GM19351 (cell line): Measurements from ENCODE around the gene AMZ2.

Source experiments
- ATAC-seq: cut with Tn5 transposase; IDR thresholded peaks from one replicate; pipeline ENCODE4 v1.9.1; 2021; ENCODE audit warnings: mild to moderate bottlenecking, moderate library complexity; ENCODE audit not compliant: unreplicated experiment

Gene AMZ2

DNA sequence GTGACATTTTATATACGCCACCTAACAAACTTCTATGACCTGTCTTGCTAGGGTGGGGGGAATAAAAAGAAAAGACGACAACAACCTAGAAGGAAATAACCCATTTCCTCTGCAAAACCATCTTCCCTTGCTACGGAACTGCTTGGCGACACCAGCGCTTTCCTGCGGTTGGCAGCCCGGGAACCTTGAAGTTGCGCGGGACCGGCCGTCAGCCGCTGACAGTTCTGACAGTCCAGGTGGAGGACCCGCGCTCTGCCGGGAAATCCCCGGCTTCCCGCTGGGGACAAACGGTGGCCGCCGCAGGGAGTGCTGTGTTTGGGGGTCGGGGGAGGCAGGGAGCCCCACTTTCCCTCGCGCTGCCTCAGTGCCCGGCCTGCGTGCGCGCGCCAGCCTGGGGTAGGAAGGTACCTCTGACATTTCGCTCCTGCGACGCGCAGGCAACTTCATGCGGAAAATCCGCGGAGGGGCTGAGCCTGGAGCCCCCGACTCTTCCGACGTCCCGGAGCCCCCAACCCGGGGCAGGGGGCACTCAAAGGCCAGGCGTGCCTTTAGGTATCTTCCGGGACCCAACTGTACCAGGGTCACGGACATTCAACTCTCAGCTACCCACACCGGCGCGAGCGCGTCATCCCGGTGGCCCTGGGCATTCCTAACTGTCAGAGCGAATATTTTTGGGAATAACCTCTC, 42.6 kb downstream of the AMZ2 start:
- ATAC-seq: no peak

DNA sequence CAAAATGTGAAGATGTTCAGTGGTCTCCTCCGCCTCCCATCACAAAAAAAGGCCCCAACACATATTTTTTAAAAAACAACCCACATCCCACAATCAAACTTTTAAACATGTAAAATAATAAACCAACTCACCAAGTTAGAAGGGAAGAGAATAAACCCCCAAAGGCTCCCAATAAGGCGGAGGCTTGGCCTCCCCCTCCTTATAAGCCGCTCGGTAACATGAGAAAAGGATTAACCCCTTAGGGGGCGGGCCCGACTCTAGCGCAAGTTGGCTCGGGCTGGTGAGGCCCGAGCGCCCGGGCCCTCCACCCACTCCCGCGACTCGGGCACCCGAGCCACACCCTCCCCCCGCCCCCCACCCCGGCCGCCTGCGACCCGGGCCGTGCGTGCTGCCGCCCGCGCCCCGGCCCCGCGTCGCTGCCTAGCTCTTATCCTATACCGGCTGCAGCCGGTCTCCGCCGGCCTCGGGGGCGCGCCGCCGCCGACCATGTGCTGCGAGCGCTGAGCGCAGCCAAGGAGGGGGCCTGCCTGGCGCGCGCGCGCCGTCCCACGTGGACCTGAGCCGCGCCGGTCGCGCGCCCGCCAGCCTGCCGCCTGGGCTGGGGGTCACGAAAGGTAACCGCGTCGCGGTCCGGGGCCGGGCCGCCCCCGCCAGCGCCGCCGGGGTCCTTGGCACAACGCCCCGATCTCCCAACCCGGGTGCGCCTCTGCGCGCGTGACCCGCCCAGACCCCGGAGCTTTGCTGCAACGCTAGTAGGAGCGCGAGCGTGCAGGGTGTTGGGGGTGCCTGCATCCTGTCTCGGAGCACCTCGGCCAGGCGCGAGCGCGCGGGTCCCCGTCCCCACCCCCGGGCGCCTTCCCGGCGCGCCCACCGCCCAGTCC, 43.4 kb downstream of the AMZ2 start, which contains the start of the genes ARSG and SLC16A6:
TSS of gene ARSG (plus strand) at position 541 of the 881 bp plus-strand sequence. CDS start 15,999 bp downstream, outside the sequence.
TSS of gene SLC16A6 (minus strand) at position 173 of the 881 bp plus-strand sequence. CDS start 12,807 bp downstream, outside the sequence.
- ATAC-seq: peak; percentile 46

GRCh38 chr17:68291836-68292688, 44.2 kb downstream of the AMZ2 start:
- peak; percentile 57 for ATAC-seq

DNA sequence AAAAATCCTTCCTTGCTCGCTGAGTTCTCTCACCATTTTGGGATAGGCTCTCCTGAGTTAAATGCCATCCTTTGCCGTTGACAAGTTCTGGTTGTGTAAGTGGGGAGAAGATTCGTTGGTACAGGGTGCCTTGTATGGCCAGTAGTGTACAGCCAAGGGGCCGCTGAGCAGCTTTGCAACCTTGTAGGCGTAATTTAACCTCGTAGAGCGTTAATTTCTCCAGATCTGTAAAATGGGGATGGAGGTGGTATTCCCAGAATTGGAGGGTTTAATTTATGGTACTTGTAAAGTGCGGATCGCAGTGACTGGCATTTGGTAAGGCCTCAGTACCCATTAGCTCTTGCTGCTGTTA, 44.8 kb downstream of the AMZ2 start:
- ATAC-seq: no peak

DNA sequence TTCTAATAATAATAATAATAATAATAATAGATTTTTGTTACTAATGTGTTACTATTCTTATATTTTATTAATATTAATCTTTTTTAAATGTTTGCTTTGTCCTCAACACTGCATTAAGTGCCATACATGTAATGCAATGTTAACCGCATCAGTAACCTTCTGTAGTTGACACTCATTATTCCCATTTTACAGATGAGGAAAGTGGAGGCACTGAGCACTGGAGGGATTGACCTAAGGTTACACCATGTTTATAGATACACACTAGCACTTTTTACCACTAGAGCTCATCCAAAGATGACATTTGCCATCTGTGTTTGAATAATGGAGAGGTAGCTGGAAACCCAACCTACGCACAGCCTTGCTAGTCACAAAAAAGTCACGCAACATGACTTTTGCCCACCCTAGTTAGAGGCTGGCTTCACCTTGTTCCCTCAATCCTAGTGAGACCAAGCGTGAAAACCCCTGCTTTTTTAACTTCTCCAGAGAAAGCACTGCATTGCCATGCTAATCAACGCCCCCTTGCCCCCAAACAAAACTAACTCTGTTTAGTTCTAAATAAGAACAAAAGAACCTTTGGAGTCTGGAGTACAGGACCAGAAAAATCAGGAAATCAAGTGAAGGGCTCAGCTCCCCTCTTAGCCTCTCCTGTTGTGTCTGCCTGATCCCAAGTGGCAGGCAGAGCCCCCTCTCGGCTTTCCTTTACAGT, 45.8 kb downstream of the AMZ2 start:
- ATAC-seq: no peak

GRCh38 chr17:68294196-68294555, 46.3 kb downstream of the AMZ2 start:
- no peak for ATAC-seq

DNA sequence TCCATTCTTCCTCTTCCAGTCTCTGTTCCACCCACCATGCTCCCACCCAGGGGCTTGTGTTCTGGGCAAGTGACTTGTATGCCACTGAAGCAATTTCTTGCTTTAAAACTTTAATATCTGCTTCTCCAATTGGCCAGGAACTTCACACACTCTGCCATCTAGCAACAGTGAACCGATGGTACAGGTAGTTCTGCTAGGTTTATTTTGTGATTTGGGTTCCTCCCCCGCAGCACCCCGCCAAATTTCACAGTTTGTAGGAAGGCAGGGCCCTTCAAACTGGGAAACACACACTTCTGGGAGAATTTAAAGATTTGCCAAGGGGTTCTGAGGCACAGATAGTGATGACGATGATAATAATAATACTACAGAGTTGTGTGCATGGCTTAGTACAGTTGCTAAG, 46.8 kb downstream of the AMZ2 start:
- no peak for ATAC-seq

GRCh38 chr17:68295086-68295485, 47.2 kb downstream of the AMZ2 start:
- no peak for ATAC-seq

GRCh38 chr17:68296217-68297191, 48.7 kb downstream of the AMZ2 start:
- no peak for ATAC-seq

DNA sequence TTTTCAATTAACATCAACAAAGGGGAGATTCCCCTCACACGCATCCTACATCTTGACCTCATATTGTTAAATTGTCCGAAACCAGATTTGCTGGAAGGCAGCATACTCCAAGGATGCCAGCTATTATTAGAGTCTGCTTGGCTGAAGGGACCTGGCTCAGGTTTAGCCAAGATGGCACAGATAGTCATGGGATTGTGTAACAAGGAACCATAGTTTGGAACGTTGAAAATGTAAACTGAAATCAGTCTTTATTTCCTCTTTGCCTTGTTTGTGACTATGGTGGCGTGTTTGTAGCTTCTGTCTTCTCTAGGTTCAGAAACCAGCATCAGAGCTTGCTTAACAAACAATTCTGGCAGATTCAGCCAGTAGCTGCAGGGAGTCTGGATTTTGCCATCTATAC, 49.4 kb downstream of the AMZ2 start:
- no peak for ATAC-seq

DNA sequence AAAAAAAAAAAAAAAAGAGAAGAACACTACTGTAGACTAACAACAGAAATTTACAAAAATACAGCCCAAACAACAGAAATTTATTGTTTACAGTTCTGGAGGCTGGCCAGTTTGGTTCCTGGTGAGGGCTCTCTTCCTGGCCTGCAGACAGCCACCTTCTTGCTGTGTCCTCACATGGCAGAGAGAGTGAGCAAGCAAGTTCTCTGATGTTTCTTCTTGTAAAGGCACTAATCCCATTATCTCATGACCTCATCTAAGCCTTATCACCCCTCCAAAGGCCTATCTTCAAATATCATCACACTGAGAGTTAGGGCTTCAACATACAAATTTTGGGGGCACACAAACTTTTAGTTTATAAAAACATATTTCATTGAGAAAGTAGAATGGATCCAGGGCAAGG, 50.8 kb downstream of the AMZ2 start:
- ATAC-seq: no peak

- ATAC-seq: no peak
Observed at GRCh38 chr17:68299817-68300216, 52.0 kb downstream of the AMZ2 start.

GRCh38 chr17:68301438-68301959, 53.7 kb downstream of the AMZ2 start:
- ATAC-seq: no peak

DNA sequence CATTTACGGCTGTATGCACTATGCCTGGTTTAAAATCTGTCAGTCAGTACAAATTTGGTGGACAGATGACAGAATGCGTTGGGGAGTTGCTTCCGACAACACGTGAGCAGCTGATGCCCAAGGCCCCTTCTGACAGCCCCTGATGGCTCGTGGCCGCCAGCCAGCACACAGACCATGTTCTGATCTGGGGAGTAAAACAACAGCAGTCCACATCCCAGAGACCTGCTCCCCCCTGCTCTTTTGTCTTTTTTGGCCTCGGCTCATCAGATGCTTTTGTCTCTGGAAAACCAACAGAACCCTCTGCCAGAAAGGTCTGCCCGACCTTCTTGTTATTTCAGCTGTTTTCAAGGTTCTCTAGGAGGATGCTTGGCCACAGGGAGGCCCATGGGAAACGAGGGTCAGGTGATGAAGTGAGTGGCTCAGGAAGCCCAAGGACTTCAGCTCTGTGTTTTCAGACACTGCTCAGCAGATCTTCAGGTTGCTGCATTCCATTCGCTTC, 54.3 kb downstream of the AMZ2 start:
- ATAC-seq: no peak

DNA sequence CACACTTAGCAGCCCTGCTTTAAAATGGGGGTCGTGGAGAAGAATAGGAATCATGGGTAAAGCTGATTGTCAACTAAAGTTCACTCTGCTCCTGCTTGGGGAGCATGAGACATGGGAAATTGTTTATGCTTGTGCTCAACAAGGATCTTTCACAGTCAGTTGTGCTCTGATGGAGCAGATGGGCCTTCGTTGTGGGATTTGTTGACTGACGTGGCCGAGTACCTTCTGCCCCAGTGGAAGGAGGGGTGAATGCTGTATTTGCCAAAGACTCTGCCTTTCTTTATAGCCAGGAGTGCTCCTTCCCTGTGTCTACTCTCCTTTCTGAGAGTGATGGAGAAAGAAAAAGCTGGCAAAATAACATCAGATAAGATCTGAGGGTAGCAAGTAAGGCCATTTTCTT, 54.8 kb downstream of the AMZ2 start:
- ATAC-seq: no peak

DNA sequence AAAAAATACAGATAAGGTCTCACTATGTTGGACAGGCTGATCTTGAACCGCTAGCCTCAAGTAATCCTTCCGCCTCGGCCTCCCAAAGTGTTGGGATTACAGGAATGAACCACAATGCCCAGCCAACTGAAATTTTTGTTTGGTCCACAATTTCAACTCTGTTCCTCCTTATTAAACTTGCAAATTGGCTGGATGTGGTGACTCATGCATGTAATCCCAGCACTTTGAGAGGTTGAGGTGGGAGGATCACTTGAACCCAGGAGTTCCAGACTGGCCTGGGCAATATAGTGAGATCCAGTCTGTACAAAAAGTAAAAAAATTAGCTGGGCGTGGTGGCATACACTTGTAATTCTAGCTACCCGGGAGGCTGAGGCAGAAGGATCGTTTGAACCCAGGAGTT, 56.9 kb downstream of the AMZ2 start:
- no peak for ATAC-seq

DNA sequence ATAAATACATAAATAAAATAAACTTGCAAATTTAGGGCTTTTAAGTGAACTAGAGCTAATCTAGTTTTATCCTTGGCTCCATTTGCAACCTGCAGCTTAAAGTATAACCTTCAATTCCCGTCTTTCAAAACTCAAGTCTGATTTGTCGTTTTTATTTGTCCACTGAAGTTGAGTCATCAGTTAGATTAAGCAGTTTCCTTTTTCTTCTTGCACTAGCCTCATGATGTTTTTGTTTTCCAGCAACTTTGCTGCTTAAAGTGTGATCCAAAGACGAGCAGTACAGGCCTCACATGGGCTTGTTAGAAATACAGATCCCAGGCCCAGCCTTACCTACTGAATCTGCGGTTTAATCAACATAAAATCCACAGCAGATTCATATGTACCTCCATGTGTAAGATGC, 57.3 kb downstream of the AMZ2 start:
- no peak for ATAC-seq
